HuH-7 (cell line): ENCODE measurements around the gene C12orf42.
A peak's percentile ranks its signal among the peaks of the same experiment; 100 is the strongest.

Experiments used
- DNase-seq: peaks from one replicate; pipeline ENCODE4 v3.0.0; 2011; ENCODE audit warnings: low spot score

The C12orf42 gene

GRCh38 chr12:103333676-103334075 lies 162.1 kb downstream of the C12orf42 start:
- DNase-seq, result no peak

DNA sequence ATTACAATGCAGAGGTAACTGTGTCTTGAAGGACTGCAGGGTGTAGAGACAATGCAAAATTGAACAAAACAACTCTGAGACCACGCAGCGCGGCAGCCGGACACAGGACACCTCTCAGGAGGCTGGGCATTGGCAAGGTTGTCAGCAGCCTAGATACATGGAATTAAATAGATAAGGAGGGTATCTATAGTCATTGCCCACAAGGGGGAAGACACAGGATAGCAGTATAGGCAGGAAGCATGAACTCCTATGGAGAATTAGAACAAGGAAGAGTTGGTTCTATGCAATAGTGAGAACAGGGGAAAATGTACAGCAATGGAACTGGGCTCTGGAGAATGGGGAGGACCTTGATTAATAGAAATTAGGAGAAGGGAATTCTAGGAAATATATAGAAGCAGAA lies 164.1 kb downstream of the C12orf42 start:
- DNase-seq, result no peak

GRCh38 chr12:103330672-103331071 lies 165.1 kb downstream of the C12orf42 start:
- no peak for DNase-seq

GRCh38 chr12:103327676-103328075 lies 168.1 kb downstream of the C12orf42 start:
- DNase-seq, result no peak

DNA sequence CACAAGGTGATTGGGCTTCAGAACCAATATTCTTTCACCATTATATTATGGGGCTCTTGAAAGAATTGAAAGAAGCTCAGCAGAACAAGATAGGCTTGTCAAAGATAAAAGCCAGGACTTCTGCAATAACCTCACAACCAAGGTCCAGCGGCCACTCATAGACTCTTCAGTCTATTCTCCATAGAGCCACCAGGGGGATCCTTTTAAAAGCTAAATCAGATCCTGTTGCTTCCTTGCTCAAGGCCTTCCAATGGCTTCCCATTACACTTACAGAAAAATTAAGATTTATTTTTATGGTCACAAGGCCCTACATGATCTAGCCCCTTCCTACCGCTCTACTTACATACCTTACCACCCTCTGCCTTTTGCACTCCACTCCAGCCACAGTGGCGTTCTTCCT lies 169.6 kb downstream of the C12orf42 start:
- peak; percentile 50 for DNase-seq

DNA sequence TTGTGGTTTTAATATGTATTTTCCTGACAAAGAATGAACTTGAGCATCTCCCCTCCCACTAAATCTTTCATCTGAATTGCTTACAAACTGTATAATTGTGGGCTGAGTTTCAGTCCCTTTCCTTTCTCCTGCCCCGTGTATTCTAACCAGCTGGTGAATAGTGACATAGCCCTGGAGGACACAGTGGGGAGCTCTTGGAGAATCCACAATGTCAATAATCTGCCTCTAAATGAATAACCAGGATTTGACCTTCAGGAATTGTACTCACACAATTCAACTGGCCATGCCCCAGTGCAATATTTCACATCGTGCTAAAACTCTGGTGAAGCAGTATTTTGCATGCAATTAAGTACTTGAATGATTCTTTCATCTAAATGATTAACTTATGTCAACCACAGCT lies 177.2 kb downstream of the C12orf42 start:
- no peak for DNase-seq

DNA sequence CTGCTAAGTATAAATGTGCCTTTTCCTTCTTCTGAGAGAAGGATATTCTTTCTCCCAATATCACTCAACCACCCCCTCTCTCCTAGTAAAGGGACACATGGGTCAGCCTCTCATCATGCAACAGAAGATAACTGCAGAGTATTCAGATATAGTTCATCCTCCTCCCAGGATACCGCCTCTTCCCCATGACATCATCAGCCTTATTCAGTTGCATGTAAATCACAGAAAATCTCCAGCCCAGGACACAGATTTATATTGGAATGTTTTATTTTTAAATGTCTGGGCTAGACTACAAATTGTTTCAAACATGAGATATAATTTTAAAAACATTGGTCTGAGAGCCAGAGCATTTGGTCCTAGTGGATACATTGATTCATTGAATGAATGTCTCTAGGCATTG lies 178.5 kb downstream of the C12orf42 start:
- no peak for DNase-seq

DNA sequence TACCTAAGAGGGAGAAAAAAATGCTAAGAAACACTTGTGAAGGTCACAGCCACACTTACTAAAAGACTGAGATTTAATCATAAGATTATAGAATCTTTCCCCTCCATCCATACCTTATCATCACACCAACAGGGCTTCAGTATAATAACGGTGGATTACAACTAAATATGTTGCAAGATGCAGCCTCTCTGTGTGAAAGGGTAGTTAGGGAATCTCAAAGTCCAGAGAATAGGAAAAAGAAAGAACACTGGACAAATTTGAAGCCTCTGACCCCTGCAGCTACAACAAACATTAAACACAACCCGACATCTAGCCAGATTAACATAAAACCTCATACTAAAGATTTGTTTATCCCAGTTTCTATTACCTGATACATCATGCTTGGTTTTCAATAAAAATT lies 181.0 kb downstream of the C12orf42 start:
- DNase-seq, result no peak

DNA sequence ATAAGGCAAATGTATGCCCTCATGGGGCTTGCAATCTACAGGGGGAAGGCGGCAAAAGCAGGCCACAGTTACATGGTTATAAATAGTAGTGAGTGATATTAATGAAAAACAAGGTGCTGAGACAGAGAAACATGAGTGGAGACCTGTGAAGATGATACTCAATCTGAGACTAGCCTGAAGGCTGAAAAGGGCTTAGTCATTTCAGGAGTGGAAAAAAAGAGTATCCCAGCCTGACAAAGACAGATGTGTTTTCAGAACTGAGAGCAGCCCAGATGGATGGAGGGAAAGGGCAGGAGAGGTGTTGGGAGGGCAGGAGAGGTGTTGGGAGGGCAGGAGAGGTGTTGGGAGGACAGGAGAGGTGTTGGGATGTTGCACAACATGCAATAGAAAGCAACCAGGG lies 181.9 kb downstream of the C12orf42 start:
- DNase-seq, result no peak

DNA sequence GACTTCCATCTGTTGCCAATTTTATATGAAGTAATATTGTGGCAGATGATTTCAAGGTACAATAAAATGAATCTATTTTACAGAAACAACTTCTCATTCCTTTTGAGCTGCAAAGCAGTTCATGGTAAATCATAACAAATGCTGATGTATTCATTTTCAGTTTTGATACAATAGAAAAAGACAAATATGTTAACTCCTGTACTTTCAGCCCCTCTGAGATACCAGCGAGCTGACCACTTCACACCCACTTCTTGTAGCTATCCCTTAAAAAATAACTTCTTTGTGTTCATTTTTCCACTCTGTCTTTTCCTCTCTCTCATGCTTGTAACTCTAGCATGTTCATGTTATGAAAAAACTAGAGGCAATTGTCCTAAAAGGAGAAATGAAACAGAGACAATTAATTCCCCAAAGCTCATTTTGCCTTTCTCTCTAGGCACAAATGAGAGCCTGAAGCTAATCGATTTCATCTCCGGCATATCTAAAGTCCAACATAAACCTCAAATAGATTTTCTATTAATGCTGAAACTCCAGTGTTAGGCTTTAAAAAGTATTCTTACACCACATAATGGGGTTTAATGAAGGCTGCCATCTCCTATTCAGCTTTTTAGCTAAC lies 182.9 kb downstream of the C12orf42 start:
- DNase-seq, result no peak

DNA sequence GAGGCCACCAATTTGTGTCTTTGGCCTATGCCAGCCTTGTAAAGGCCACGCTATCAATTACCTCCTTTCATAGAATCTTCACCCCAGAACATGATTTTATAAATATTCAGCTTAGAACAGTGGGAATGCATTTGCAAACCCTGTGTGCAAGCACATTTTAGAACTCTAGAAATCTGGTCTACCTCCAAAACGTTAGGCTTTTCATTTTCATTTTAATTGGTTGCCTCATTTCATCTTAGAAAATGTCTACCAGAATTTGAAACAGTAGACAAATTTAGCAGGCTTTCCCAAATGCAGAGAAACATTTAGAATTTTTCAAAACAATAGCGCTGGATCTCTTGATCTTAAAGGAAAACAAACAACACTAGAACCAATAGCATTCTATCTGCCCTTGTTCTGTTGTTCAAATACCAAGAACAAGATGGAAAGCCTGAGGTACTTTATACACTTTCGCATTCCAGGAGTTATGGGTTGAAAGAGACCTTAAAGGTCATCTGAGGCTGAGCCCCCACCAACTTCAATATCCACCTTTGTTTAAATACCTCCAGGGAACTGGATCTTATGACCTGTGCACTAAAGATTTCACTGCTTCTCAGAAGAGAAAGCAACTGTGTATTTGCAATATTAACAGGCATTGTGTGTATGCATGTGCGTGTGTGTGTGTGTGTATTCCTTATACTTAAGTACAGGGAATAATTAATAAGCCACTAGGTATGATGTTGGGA lies 185.1 kb downstream of the C12orf42 start:
- DNase-seq, result no peak

- no peak for DNase-seq
These were observed 187.4 kb downstream of the C12orf42 start for GRCh38 chr12:103308396-103308795.

DNA sequence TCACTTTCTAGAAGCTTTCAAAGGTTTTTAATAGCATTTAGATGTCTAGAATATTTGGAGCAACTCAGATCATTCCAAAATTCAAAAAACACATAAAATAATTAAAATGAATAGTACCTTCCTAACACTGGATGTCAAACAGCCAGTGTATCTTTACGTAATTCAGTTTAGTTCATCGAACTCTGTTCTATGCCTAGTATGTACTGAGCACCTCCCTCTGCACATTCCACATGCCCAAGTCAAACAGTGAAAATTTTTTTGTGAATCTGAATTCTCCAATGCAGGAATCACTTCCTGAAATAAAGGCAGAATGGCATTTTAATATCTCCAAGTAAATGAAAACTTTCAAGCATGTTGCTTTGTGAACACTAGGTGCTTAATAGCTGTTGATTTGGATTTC lies 192.3 kb downstream of the C12orf42 start:
- no peak for DNase-seq

- no peak for DNase-seq
These were observed 193.9 kb downstream of the C12orf42 start for GRCh38 chr12:103301642-103302591.

DNA sequence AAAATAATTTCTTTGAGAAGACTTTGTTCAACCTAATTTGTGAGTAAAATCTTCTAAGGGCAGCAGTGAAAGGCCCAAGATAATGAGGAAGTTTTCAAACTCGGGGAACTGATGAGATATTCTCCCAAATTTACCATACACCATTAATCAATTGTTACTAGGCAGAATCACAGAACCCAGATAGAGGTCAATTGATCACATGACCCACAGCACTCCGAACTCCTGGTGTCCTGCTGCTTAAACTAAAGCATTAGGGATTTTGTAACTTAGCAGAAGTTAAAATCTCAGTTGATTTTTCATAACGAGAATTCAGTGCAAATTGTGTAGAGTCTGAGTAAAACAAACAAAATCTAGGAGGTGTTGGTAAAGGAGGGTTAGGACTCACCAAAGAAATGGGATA lies 207.8 kb downstream of the C12orf42 start:
- no peak for DNase-seq

DNA sequence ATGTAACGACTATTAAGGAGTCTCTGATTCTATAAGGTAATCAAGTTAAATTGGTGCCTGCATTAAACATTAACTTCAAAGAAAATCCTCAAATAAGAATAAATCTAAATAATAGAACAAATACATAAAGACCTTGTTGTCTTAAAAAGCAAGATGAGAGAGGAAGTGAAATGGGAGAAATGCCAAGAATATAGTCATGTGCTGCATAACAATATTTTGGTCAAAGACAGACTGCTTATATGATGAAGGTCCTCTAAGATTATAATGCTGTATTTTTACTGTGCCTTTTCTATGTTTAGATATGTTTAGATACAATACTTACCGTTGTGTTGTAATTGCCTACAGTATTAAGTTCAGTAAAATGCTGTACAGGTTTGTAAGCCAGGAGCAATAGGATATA lies 213.6 kb downstream of the C12orf42 start:
- DNase-seq, result no peak

DNA sequence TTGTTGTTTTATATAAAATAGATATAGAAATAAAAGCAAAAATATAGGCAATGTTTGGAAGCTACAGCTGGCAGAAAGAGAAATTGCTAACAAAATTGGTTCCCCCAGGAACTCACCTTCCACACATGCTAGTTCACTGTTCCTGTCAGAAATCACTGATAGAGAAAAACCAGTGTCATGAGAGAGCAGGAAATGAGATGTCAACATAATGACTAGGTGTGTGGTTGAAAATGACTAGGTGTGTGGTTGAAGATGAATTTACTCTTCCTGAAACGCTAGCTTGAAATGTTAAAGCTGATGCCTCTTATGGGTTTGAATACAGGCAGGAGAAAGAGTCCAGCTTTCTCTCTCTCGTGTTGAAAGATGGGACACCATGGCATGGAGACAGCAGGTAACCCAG lies 216.3 kb downstream of the C12orf42 start:
- no peak for DNase-seq

GRCh38 chr12:103278329-103278728 lies 217.4 kb downstream of the C12orf42 start:
- no peak for DNase-seq

DNA sequence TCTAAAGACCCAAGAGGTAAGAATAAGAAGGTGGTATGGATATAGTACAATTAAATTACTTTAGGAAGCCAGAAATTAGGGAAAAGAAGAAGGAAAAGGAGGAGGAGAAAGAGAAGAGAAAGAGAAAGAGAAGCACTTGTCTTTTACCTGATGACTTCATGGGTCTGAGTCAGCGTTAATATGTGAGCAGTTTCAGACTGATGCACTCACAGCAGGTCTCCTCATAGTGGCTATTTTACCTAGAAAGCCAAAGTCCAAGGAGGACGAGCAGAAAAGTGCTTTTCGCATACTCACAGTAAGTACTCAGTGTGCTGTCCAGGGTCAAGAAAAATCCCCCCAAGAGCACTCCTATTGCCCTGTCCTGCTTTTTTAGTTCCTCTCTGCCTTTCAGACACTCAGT lies 222.1 kb downstream of the C12orf42 start:
- no peak for DNase-seq

DNA sequence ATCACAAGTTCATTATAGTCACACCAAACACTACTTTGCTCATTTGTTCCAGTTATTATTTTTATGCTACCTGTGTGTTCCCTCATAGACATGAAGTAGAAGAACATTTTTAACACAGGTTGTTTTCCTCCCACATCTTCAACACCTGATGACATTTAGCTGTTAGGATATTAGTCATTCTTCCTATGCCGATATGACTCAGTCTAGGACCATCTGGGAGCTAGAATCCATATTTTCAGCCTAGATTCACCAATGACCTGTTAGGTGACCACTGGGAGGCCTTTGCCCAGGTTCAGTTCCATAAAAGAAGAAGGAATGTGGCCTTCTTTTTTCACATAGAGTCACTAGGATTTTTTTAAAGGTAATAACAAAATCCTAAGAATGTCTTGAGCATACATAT lies 222.8 kb downstream of the C12orf42 start:
- no peak for DNase-seq

GRCh38 chr12:103269946-103270345 lies 225.8 kb downstream of the C12orf42 start:
- DNase-seq, result no peak

- no peak for DNase-seq
These were observed 226.8 kb downstream of the C12orf42 start for GRCh38 chr12:103268831-103269514.
